Ovary (tissue), 9 donors: ENCODE data around the gene UBE2I. TPM values are rescaled to one million over a fixed set of nuclear protein-coding genes. Genes with fewer than 3 reads are reported as not detected.

Experiments used
- DNase-seq, 5 donors: peaks; one replicate each; pipeline ENCODE4 v3.0.0-alpha.2; 2019 to 2020
- H3K27ac ChIP-seq, 2 donors: fragments of 200-600 bp; one replicate each; pipeline versions ENCODE4 v1.5.1 to v1.8.0; 2019 to 2022
- H3K27me3 ChIP-seq: fragments of 200-600 bp; one replicate; pipeline ENCODE4 v1.8.0; 2022
- H3K36me3 ChIP-seq: fragments of 200-600 bp; sonication (generic); one replicate; pipeline ENCODE4 v1.5.1; 2019
- H3K4me1 ChIP-seq: one replicate; pipeline ENCODE4 v1.8.1; 2013; ENCODE audit warnings: mild to moderate bottlenecking, moderate library complexity; ENCODE audit not compliant: insufficient read depth
- H3K4me3 ChIP-seq: fragments of 200-600 bp; sonication (generic); one replicate; pipeline ENCODE4 v1.5.1; 2017
- H3K9me3 ChIP-seq, 2 donors: fragments of 200-600 bp in 1 of 2; sonication (generic) in 1 of 2; one replicate each; pipeline versions ENCODE4 v1.5.1 to v1.8.1; 2013 to 2019; ENCODE audit warnings: mild to moderate bottlenecking in 1 of 2, moderate library complexity in 1 of 2
- CTCF ChIP-seq, 3 donors: fragments of 450-650 bp in 2 of 3; fragments of 200-600 bp in 1 of 3; IDR thresholded peaks; one replicate each; pipeline versions ENCODE4 v1.5.1 to v1.8.0; 2016 to 2022; ENCODE audit warnings: antibody characterized with exemption in 3 of 3, mild to moderate bottlenecking in 1 of 3
- EP300 ChIP-seq: sonication (generic); formaldehyde crosslinking; IDR thresholded peaks from one replicate; pipeline ENCODE4 v1.6.1; 2017; ENCODE audit warnings: antibody characterized with exemption
- POLR2A ChIP-seq: fragments of 450-650 bp; IDR thresholded peaks from one replicate; pipeline ENCODE4 v1.6.1; 2017; ENCODE audit warnings: antibody characterized with exemption, mild to moderate bottlenecking, moderate library complexity
- WGBS, 3 donors: extraction: QIAGEN DNeasy Blood & Tissue Kit in 1 of 3; methylation state at CpG; one replicate each; pipeline versions ENCODE4 v1.1.5 to v1.1.7; 2013 to 2017; 5-methylcytosine and 5-hydroxymethylcytosine counted together
- intact Hi-C, 4 donors: fragments of 100-400 bp; cut with DNase I; formaldehyde crosslinking; loops; one replicate each; pipeline versions ENCODE4 v1.11.0 to v1.15.1; 2022 to 2023
- polyA plus RNA-seq, 2 donors: library from polyadenylated mRNA; stranded (reverse); fragments of 200-250 nt in 1 of 2; fragments of 350-450 nt in 1 of 2; fragmentation: Illumina TruSeq in 1 of 2; extraction: RNeasy Lipid Tissue Mini Kit (QIAGEN cat#74804) in 1 of 2; gene quantifications; one replicate each; pipeline ENCODE4 v1.2.3, GENCODE V29; 2013 to 2014
- total RNA-seq, 7 donors: library from RNA; depleted of rRNA in 2 of 7; stranded (reverse); fragments of >200 nt in 2 of 7; fragmentation: NEBNext Ultra II Directional in 3 of 7; extraction: Animal tissue kit (Norgen Biotek cat#: 25700) in 3 of 7; gene quantifications; one replicate each; pipeline versions ENCODE4 v1.1.0 to v1.2.4, GENCODE V29; 2016 to 2023
- donor health status: DM: no; HTN: no; CAD: no; lungs with moderate emphysema.
- donor health status: DM: no; HTN: no; CAD: no.
- donor health status: Bipolar disorder and iron deficiency.
- donor health status: DM: yes; HTN: yes; CAD: no.
- donor health status: DM: no; HTN: no; CAD: no.
- donor health status: DM: yes; HTN: yes; CAD: no.

UBE2I gene
- total and polyA plus RNA-seq, 9 donors = 63.9 to 258 (median 145) TPM

- peaks cover 12% of the 10 kb centered on the region for H3K4me1 ChIP-seq
- TF ChIP-seq EP300 (no peak), POLR2A (no peak), CTCF (IDR thresholded peaks at IDR 0.05) (no peak)
- no peak overlapping the region for H3K4me3 ChIP-seq
- no peak overlapping the region for H3K27ac ChIP-seq
- intact Hi-C loops = no loop called here
- DNase-seq = no peak
- no peaks in the 10 kb centered on the region for H3K9me3 ChIP-seq
- no peaks in the 10 kb centered on the region for H3K36me3 ChIP-seq
- no peaks in the 10 kb centered on the region for H3K27me3 ChIP-seq
- WGBS, 3 donors = 46 to 53% (median 50%) methylated on average over 17 to 34 of the region's 34 CpGs
These were observed 37.2 kb downstream of the UBE2I start for GRCh38 chr16:1346422-1347285.

GRCh38 chr16:1347286-1347855, 37.9 kb downstream of the UBE2I start:
- no peak for DNase-seq
- 75 to 78% (median 76%) methylated on average over 25 to 31 of the region's 31 CpGs for WGBS, 3 donors
- H3K27me3 ChIP-seq = no peaks in the 10 kb centered on the region
- H3K27ac ChIP-seq = no peak overlapping the region
- no peaks in the 10 kb centered on the region for H3K36me3 ChIP-seq
- peaks cover 13% of the 10 kb centered on the region for H3K4me1 ChIP-seq
- no peak overlapping the region for H3K4me3 ChIP-seq
- intact Hi-C loops = no loop called here
- no peak for TF ChIP-seq EP300
- TF ChIP-seq CTCF (IDR thresholded peaks at IDR 0.05) = no peak
- TF ChIP-seq POLR2A = no peak
- no peaks in the 10 kb centered on the region for H3K9me3 ChIP-seq

- TF ChIP-seq CTCF (IDR thresholded peaks at IDR 0.05) = no peak
- H3K36me3 ChIP-seq = no peaks in the 10 kb centered on the region
- no peak overlapping the region for H3K27ac ChIP-seq
- peaks cover 15% of the 10 kb centered on the region for H3K4me1 ChIP-seq
- 83 to 88% (median 85%) methylated on average over 28 to 29 of the region's 29 CpGs for WGBS, 3 donors
- DNase-seq = no peak
- no peak overlapping the region for H3K4me3 ChIP-seq
- no peaks in the 10 kb centered on the region for H3K27me3 ChIP-seq
- intact Hi-C loops = no loop called here
- no peaks in the 10 kb centered on the region for H3K9me3 ChIP-seq
These were observed 38.5 kb downstream of the UBE2I start for GRCh38 chr16:1347962-1348361.

GRCh38 chr16:1348441-1348840, 39.0 kb downstream of the UBE2I start:
- no peak for TF ChIP-seq CTCF (IDR thresholded peaks at IDR 0.05)
- no peak overlapping the region for H3K4me3 ChIP-seq
- no peaks in the 10 kb centered on the region for H3K9me3 ChIP-seq
- H3K27ac ChIP-seq = no peak overlapping the region
- peaks cover 15% of the 10 kb centered on the region for H3K4me1 ChIP-seq
- no peak for DNase-seq
- intact Hi-C loops = no loop called here
- 80 to 95% (median 87%) methylated on average over 10 to 15 of the region's 15 CpGs for WGBS, 3 donors
- H3K27me3 ChIP-seq = no peaks in the 10 kb centered on the region
- H3K36me3 ChIP-seq = no peaks in the 10 kb centered on the region
